IPS-18c (cell line): ENCODE measurements around the gene TRAK1.
"Not testable (repeated sequence)": the region's sequence is repeated elsewhere in the genome, so short reads cannot be mapped to it uniquely, and the experiment has no call there.

ENCODE experiments used
- H3K4me3 ChIP-seq: 2 replicates; pipeline ENCODE4 v1.7.0; 2013; ENCODE audit warnings: low read depth, mild to moderate bottlenecking, low read length, moderate library complexity; ENCODE audit not compliant: insufficient read depth
- H3K9me3 ChIP-seq: one replicate; pipeline ENCODE4 v1.6.1; 2013; ENCODE audit warnings: mild to moderate bottlenecking, low read length, moderate library complexity; ENCODE audit not compliant: control insufficient read depth, insufficient read depth

Gene TRAK1

DNA sequence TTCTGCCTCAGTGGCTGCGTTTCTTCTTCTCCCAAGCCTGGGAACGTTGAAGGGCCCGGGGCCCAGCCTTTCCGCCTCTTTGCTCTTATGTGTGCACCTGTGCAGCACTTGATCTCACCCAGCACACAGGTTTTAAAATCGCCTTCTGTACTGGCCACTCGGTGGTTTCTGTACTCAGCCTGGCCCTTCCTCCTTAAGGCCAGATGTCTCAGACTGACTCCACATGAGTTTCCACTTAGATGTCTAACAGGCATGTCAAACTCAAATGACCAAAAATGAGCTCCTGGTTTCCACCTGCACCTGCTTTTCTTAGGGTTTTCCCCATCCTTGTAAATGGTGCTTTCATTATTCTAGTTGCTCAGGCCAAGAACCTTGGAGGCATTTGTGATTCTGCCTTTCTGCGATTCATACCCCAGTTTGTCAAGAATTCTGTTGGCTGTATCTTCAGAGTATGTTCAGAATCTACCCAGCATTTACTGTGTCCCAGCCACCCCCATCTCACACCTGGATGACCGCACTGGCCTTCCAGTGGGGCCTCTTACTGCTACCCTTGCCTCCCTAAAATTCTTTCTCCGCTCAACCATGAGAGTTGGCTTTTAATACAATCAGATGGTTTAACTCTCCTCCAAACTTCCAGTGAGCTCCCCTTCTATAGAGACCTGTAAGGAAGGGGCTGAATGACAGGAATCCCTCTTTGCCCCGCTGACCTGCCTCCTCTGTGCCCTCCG, 2.2 kb upstream of the TRAK1 start:
- no peak overlapping the region for H3K4me3 ChIP-seq
- H3K9me3 ChIP-seq = no peaks in the 10 kb centered on the region

DNA sequence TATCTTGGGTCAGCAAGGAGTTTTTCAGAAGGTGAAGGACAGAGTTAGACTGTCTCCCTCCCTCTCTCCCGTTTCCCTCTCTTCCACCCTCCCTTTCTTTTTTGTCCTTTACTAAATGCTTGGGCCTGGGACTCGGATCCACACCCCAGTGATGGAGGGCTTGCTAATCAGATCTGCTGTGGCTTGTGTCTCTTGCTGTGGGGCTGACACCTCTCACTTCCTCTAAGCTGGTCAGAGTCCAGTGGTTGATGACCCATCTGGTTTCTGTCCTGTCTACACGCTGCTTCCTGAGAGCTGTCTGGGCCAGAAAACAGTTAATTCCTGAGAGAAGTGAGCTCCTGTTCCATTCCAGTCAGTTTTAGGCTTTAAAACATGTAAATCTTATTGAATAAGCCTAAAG, 849 bp downstream of the TRAK1 start:
- H3K4me3 ChIP-seq = no peak overlapping the region

DNA sequence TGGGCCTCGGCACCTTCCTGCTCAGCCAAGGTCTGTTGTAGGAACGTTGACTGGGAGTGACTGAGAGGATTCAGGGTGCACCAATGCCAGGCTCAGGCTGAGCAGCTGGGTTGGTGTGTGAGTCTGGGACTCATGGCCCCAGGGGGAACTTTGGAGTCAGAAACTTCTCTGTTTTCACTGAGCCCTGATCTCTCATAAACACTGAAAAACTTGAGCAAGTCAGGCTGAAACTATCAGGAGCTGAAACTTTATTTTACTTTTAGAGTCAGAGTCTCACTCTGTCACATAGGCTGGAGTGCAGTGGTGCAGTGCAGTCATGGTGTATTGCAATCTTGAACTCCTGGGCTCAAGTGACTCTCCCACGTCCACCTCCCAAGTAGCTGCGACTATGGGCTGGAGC, 3.0 kb downstream of the TRAK1 start:
- Histone ChIP-seq H3K4me3 (no peak overlapping the region), H3K9me3 (no peaks in the 10 kb centered on the region)

More for the DNA sequence above, 849 bp downstream of the TRAK1 start:
- no peaks in the 10 kb centered on the region for H3K9me3 ChIP-seq

DNA sequence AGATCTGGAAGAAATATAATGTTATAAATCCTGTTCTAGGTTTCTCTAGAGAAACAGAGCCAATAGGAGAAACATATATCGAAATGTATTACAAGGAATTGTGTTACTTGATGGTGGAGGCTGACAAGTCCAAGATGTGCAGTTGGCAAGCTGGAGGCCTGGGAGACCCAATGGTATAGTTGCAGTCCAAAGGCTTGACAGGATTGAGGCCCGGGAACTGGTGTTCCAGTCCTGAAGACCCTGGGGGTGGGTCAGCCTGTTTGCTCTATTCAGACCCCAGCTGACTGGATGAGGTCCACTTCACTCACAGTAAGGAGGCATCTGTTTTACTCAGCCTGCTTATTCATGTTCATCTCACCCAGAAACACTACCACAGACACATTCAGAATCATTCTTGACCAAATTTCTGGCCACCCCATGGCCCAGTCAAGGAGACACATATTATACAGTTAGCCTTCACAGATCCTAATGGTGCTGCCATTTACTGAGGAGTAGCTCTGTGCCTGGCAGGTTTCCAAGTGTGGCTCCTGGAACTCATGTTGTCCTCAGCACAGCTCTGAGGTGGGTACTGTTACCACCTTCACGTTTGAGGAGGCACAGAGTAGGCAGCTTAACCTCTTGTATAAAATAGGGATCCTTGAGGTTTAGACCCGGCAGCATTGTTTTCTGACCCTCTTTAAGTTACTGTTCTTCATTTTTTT, 3.7 kb downstream of the TRAK1 start:
- Histone ChIP-seq H3K4me3 (no peak overlapping the region), H3K9me3 (no peaks in the 10 kb centered on the region)

DNA sequence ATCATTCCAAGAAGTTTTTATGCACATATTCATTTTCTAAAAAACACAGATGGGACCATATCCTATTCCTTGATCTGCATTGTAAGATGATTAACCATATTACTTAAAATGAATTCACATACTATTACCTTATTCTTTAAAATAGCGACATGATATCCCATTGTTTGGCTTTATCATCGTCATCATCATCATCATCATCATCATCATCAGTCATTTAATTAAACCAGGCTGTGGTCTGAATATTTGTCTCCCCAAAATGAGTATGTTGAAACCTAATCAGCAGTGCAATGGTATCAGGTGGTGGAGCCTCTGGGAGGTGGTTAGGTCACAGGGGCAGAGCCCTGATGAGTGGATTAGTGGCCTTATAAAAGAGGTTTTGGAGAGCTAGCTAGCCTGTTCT, 4.4 kb downstream of the TRAK1 start:
- Histone ChIP-seq H3K9me3 (no peaks in the 10 kb centered on the region), H3K4me3 (no peak overlapping the region)

DNA sequence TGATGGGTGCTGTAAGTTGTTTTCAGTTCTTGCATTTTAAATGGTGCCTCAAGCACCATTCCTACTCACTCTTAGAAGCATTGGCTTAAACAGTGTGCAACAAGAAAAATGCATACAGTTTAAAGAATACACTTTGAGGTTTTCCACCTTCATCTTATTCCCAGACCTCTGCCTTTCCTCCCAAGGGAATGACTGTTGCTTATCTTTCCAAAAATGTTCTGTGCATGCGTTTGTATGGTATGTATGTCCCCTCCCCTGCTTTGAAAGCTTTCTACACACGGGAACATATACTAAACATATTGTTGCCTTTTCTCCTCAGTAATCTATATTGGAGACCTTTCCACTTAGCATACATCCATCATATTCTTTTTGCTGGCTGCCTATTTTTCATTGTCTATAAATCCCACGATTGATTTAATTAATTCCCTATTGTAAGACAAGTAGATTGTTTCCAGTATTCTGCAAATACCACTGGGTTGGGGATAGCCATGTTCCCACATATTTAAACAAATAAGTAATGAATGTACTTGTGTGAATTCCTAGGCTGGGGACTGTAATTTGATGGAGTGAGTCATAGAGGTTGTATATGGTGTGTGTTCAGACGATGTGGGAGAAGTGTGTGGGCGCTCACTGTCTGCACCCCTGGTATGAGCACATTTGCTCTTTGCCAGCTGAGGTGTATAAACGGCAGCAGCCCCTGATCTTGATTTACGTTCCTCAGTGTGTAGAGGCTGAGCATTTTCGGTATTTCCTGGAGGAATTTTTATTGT, 5.8 kb downstream of the TRAK1 start:
- H3K9me3 ChIP-seq = no peaks in the 10 kb centered on the region
- H3K4me3 ChIP-seq = no peak overlapping the region

DNA sequence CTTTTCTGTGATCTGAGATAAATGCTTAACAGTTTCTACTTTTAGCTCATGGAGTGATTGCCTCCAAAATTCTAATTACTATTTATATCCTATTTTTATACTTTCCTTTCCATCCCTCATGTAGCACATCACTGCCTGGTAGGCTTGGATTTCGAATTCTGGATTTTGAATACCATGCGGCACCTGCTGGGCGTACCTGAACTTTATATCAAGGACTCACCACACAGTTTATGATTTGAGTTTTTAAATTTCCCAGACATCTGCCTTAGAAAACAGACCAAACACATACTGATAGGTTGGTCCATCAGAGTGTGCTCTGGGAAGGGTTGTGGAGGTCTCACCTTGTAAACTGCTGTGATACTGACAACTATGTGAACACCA, 6.4 kb downstream of the TRAK1 start:
- H3K9me3 ChIP-seq = no peaks in the 10 kb centered on the region
- no peak overlapping the region for H3K4me3 ChIP-seq

DNA sequence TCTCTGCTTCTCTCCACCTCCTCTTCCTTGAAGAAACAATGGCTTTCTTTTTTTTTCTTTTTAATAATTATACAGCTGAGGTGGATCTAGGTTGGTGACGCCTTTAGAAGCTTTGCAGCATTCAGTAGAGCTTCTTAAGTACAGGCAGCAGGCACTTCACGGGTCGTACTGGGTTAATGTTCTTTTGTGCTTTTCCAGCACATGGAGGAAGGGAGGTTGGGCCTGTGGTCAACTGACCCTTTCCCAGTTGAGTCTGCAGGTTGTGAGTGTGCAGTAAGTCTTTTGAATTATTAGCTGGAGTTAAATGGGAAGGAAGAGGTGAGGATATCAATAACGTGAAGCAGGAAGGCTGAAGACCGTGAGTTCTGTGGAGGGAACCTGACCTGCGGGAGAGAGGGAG, 7.0 kb downstream of the TRAK1 start:
- H3K4me3 ChIP-seq = no peak overlapping the region
- no peaks in the 10 kb centered on the region for H3K9me3 ChIP-seq

DNA sequence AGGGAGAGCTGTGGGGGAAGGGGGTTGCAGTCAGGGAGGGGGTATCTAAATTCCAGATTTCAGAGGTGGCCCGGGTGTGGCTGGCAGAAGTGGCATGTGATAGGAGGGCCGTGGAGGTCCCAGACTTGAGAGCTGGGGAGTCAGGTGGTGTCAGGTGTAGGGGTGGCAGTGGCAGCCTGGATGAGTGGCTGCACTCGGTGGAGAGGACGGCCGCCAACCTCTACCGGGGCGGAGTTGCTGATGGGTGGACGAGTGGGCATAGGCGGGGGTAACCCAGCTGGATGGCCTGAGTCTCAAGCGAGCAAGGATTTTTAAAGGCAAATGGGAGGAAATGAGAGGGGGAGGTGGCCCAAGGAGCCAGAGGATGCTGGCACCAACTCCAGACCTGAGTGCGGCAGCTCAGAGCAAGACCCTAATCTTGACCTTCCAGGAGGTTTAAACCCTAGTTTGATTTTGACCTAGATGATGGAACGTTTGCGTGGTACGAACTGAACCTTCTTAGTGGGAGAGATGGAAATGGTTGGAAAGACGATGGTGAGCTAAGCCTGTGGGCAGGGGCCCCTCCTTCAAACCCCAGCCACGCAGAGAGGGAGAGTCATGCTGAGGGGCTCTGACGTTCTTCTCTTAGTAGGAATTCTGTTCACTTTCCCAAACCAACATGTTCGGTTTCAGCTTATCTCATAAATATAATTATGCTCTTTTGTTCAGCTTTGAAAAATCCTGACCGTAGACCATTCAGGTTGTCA, 8.0 kb downstream of the TRAK1 start:
- Histone ChIP-seq H3K9me3 (peaks cover 2% of the 10 kb centered on the region), H3K4me3 (no peak overlapping the region)

DNA sequence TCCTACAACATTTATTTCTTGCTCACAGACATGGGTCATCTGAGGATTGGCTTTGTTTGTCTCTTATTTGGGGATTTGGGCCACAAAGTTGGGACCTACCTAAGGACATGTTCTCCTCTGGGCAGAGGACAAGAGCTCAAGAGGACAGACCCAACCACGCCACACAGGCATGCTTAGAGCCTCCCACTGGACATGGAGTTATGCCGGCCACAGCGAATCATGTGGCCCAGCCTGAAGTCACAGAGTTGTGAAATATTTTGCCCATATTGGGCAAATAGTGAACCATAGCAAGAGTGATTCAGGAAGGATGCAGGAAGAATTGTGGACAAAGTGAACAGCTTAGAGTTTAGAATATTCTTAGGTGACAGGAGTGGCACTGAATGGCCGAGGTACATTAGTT, 9.9 kb downstream of the TRAK1 start:
- peaks cover 3% of the 10 kb centered on the region for H3K9me3 ChIP-seq
- no peak overlapping the region for H3K4me3 ChIP-seq

DNA sequence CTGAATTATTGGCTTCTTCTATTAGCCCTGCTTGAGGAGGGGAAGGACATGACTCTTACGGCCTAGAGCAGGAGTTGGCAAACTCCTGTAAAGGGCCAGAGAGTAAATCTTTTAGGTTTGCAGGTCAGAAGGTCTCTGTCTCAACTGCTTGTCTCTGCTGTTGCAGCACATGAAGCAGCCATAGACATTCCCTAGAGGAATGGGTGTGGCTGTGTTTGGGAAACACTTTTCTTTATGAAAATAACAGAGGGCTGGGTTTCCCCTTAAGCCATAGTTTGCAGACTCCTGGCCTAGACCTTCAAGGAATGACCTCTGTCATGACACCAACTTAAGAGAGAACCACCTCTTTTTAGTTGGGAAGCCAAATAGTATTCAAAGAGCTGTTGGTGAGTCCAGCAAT, 10.3 kb downstream of the TRAK1 start:
- H3K9me3 ChIP-seq = peaks cover 3% of the 10 kb centered on the region
- H3K4me3 ChIP-seq = no peak overlapping the region

DNA sequence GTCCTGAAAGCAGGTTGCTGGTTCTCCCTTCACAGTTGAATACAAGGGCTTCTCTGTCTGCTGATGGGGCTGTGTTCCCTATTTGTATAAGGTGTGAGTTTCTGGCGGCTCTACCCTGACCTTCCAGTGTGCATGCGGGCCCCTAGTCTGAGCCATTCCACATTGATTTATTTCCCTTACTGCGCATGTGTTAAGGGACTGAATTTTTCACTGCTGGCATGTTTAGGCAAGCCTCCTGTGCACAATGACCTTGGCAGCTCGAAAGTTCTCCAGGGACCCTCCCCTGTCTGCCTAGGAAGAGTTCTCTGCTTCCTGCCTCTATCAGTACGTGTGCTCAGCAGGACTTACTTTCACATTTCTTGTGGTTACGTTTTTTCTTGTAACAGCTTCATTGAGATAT, 11.4 kb downstream of the TRAK1 start:
- no peak overlapping the region for H3K4me3 ChIP-seq
- peaks cover 3% of the 10 kb centered on the region for H3K9me3 ChIP-seq

DNA sequence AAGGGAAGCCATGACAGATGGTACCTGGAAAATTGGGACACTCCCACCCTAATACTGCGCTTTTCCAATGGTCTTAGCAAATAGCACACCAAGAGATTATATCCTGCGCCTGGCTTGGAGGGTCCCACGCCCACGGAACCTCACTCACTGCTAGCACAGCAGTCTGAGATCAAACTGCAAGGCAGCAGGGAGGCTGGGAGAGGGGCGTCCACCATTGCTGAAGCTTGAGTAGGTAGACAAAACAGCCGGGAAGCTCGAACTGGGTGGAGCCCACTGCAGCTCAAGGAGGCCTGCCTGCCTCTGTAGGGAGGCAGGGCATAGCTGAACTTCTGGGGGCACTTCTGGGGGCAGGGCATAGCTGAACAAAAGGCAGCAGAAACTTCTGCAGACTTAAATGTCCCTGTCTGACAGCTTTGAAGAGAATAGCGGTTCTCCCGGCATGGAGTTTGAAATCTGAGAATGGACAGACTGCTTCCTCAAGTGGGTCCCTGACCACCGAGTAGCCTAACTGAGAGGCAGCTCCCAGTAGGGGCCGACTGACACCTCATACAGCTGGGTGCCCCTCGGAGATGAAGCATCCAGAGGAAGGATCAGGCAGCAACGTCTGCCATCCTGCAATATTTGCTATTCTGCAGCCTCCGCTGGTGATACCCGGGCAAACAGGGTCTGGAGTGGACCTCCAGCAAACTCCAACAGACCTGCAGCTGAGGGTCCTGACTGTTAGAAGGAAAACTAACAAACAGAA, 12.9 kb downstream of the TRAK1 start:
- H3K9me3 ChIP-seq, H3K4me3 ChIP-seq: not testable (repeated sequence)

DNA sequence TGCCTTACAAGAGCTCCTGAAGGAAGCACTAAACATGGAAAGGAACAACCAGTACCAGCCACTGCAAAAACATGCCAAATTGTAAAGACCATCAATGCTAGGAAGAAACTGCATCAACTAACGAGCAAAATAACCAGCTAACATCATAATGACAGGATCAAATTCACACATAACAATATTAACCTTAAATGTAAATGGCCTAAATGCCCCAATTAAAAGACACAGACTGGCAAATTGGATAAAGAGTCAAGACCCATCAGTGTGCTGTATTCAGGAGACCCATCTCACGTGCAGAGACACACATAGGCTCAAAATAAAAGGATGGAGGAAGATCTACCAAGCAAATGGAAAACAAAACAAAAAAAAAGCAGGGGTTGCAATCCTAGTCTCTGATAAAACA, 14.8 kb downstream of the TRAK1 start:
- H3K4me3 ChIP-seq, H3K9me3 ChIP-seq: not testable (repeated sequence)

DNA sequence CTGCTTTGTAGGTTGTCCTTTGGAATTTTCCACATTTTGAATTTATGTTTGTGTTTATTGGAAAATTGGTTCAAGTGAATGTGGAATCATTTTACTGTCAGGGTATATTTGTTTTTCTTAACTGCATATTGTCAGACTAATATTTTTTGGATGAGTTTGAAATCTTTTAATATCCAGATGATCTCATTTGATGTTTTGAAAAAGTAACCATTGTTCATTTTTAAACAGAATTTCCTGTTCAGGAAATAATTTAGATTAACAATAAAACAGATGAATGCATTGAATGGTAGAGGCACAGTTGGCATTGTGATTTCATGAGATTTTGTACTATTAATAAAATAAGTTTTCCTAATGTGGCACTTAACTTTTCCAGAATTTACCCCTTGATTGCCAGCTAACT, 15.5 kb downstream of the TRAK1 start:
- peaks cover 3% of the 10 kb centered on the region for H3K9me3 ChIP-seq
- no peak overlapping the region for H3K4me3 ChIP-seq

DNA sequence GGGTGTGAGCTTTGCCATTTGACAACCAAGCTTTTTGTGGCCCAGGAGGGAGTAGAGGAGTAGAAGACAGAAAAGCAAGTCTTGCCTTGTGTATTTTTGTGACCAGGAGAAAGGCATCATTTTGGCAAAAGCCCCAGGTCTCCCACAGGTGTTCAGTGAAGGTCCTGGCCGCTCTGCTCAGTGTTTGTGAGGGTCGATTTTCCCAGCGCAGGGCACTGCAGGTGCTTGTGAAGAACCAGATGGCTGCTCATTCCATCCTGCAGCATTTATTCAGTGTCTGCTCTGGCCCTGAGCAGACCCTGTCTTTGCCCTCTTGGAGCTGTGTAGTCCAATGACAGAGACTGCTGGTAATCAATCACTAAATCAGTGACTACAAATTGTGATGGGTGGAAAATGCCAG, 19.5 kb downstream of the TRAK1 start:
- Histone ChIP-seq H3K4me3 (no peak overlapping the region), H3K9me3 (no peaks in the 10 kb centered on the region)

DNA sequence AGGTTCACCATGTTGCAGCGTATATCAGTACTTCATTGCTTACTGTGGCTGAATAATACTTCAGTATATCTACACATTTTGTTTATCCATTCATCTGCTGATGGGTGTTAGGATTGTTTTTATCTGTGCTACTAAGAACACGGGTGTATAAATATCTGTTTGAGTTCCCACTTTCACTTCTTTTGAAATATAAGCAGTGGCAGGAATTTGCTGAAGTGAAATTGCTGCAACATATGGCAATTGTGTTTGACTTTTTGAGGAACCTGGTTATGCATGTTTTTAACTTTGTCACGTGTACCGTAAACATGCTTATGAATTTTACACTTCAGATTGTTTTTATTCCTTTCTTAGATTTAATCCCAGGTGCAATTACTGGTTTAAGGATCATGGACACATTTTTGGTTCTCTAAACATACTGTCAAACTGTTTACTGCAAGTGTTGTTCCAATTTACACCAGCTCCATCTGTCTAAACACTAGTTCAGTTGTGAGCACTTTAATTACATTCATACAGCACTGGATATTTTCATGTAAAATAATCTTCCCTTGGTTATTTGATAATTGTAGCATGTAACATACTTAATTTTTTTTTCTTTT, 23.1 kb downstream of the TRAK1 start:
- Histone ChIP-seq H3K4me3 (no peak overlapping the region), H3K9me3 (no peaks in the 10 kb centered on the region)
